ENCODE data around the gene ATP8A2. TPM values are rescaled to one million over a fixed set of nuclear protein-coding genes. Genes with fewer than 3 reads are reported as not detected.

Gene ATP8A2
- total and polyA plus RNA-seq, 2 of the 8 experiments (the other 6 are each of a cell fraction or from before 2014, with no cell fraction given) = 2.4 to 8.3 TPM

GRCh38 chr13:25988661-25989060, 616.9 kb downstream of the ATP8A2 start (continued):
- TF ChIP-seq TAF7 (optimal IDR thresholded peaks at IDR 0.05; ENCODE audit: borderline replicate concordance, low read depth, low read length) (no peak), ASH2L (IDR thresholded peaks at IDR 0.05; ENCODE audit: low read length) (no peak)

Data from H1 (cell line).